Naive B cell (primary cell): ENCODE results near the gene SMPD4. TPM values are rescaled to one million over a fixed set of nuclear protein-coding genes. Genes with fewer than 3 reads are reported as not detected.
A peak's percentile ranks its signal among the peaks of the same experiment; 100 is the strongest.
"Not testable (repeated sequence)": the region's sequence is repeated elsewhere in the genome, so short reads cannot be mapped to it uniquely, and the experiment has no call there.

Experiments used
- ATAC-seq, 2 donors: fragments of 150-1000 bp; cut with Tn5 transposase; 2 replicates each; pipeline ENCODE4 v1.10.0; 2021; ENCODE audit warnings: low read depth in 2 of 2, mild to moderate bottlenecking in 2 of 2, moderate library complexity in 2 of 2
- DNase-seq: peaks from one replicate; pipeline ENCODE4 v3.0.0; 2022
- H3K27ac Mint-ChIP-seq, 6 donors: one replicate each; pipeline ENCODE4 v1.8.0; 2020 to 2022; ENCODE audit warnings: mild to moderate bottlenecking in 6 of 6, mixed read lengths in 6 of 6, moderate library complexity in 5 of 6, inconsistent platforms in 2 of 6
- H3K27me3 Mint-ChIP-seq, 3 donors: one replicate each; pipeline ENCODE4 v1.8.0; 2021 to 2022; ENCODE audit warnings: mixed read lengths in 3 of 3, mild to moderate bottlenecking in 1 of 3
- H3K36me3 Mint-ChIP-seq, 2 donors: one replicate each; pipeline ENCODE4 v1.8.0; 2020 to 2022; ENCODE audit warnings: mixed read lengths in 2 of 2, inconsistent platforms in 1 of 2, mild to moderate bottlenecking in 1 of 2
- H3K4me1 Mint-ChIP-seq, 3 donors: one replicate each; pipeline ENCODE4 v1.8.0; 2020 to 2022; ENCODE audit warnings: mixed read lengths in 3 of 3, inconsistent platforms in 1 of 3, mild to moderate bottlenecking in 1 of 3, moderate library complexity in 1 of 3
- H3K4me3 Mint-ChIP-seq, 8 donors: one replicate each; pipeline ENCODE4 v1.8.0; 2020 to 2022; ENCODE audit warnings: mild to moderate bottlenecking in 8 of 8, mixed read lengths in 8 of 8, moderate library complexity in 8 of 8, inconsistent platforms in 2 of 8
- H3K9me3 Mint-ChIP-seq, 7 donors: one replicate each; pipeline ENCODE4 v1.8.0; 2020 to 2022; ENCODE audit warnings: mixed read lengths in 7 of 7, mild to moderate bottlenecking in 5 of 7, inconsistent platforms in 2 of 7, moderate library complexity in 1 of 7
- polyA plus RNA-seq, 6 donors: library from polyadenylated mRNA; unstranded; fragments of 300-500 nt; fragmentation: Illumina TruSeq; gene quantifications; one replicate each; pipeline ENCODE4 v1.2.3, GENCODE V29; 2021; ENCODE audit warnings: low read depth in 6 of 6

The SMPD4 gene
- polyA plus RNA-seq, 6 donors from 2014 or later, result 20.2 to 41.4 (median 27.7) TPM

DNA sequence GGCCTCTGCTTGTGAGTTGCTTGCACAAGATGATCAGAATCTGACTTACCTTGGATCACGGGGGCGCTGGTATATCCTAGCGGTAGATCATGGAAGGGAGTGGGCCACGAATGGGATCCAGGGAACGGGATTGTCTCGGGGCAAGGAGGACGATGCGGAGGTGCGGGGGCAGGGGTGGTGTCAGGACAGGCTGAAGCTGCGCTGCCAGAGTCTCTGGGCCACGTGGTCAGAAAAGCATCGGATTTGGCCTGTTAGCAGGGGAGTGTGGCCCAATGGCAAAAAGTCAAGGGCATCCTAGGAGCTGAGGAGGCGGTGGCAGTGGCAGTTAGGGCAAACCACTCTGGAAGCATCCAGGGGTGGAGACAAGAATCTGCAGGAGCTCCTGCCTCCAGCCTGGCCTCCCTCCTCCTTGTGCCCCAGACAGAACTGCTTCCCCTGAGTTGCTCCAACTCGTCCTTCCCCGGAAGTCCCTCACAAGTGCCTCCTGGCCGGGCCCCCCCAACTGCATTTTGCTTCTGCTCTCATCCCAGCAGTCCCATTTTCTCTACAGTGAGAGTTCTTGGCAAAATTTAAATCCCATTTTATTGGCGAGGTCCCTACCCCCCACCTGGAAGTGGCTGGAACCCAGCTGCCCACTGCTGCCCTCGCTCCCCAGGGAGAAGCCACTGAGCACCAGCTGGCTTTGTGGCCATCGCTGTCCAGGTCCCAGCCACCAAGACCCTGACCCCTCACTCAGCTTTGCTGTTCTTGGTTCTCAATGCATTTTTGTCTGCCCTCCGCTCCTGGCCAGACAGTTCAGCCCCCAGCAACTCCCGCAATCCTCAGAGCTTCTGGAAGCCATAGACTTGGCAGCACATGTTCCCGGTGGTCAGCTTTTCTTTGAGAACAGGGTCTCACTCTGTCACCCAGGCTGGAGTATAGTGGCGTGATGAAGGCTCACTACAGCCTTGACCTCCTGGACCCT lies 30.9 kb downstream of the SMPD4 start:
- Mint-ChIP-seq H3K27ac (peak overlapping the region in 3 of 6 donors; percentile 49 to 92 (median 82)), H3K4me1 (peaks cover 0 to 4% (median 0%) of the 10 kb centered on the region in 3 donors), H3K4me3 (no peak overlapping the region), H3K9me3 (no peaks in the 10 kb centered on the region), H3K27me3 (peaks cover 6 to 10% (median 9%) of the 10 kb centered on the region in 3 donors), H3K36me3 (peaks cover 0 to 6% of the 10 kb centered on the region in 2 donors)
- no peak for ATAC-seq
- DNase-seq, result no peak

DNA sequence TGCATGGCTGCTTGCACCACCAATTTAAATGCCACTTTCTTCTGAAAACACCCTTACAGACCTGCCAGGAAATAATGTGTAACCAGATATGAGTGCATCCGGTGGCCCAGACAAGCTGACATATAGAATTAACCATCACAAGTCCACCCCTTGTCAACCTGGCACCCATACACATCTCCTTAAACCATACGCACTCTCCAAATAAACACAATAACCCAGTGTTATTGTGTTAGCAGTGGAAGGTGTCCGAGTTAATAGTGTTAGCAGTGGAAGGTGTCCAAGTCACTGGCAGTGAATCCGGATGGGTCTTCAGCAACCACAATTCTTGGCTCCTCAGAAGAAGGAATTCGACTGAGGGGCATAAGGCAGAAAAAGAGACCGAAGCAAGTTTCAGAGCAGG lies 32.9 kb downstream of the SMPD4 start:
- H3K9me3 Mint-ChIP-seq, ATAC-seq, H3K4me3 Mint-ChIP-seq, H3K4me1 Mint-ChIP-seq, DNase-seq, H3K36me3 Mint-ChIP-seq: not testable (repeated sequence)
- Mint-ChIP-seq H3K27ac (peak overlapping the region in 1 of 6 donors; percentile 49), H3K27me3 (peaks cover 6 to 23% (median 13%) of the 10 kb centered on the region in 3 donors)

DNA sequence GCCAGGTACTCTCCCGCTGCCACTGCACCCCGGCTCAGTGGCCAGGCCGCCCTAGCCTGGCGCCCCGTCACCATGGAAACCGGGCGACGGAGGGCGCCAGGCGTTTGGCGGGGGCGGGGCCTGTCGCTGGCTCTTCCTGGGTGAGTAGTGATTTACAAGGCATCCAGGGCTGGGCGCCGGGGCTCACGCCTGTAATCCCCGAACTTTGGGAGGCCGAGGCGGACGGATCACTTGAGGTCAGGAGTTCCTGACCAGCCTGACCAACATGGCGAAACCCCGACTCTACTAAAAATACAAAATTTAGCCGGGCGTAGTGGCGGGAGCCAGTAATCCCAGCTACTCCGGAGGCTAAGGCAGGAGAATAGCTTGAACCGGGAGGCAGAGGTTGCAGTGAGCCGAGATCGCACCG lies 36.4 kb downstream of the SMPD4 start, which contains the start of gene CCDC74B:
Gene CCDC74B, minus strand, starts transcription at position 107 of the 409 bp plus-strand sequence. CDS start 116 bp downstream, outside the sequence.
- Mint-ChIP-seq H3K27me3 (peaks cover 6 to 31% (median 22%) of the 10 kb centered on the region in 3 donors), H3K4me3 (peak within 1 kb of the TSS; percentile 80 to 87 (median 84)), H3K4me1 (peaks cover 4 to 14% (median 12%) of the 10 kb centered on the region in 3 donors), H3K27ac (peak within 1 kb of the TSS in 4 of 6 donors; percentile 1 to 85 (median 66))
- ATAC-seq (peak; percentile 90 to 92), DNase-seq (peak; percentile 60)
- not testable (repeated sequence) for H3K36me3 Mint-ChIP-seq, H3K9me3 Mint-ChIP-seq

DNA sequence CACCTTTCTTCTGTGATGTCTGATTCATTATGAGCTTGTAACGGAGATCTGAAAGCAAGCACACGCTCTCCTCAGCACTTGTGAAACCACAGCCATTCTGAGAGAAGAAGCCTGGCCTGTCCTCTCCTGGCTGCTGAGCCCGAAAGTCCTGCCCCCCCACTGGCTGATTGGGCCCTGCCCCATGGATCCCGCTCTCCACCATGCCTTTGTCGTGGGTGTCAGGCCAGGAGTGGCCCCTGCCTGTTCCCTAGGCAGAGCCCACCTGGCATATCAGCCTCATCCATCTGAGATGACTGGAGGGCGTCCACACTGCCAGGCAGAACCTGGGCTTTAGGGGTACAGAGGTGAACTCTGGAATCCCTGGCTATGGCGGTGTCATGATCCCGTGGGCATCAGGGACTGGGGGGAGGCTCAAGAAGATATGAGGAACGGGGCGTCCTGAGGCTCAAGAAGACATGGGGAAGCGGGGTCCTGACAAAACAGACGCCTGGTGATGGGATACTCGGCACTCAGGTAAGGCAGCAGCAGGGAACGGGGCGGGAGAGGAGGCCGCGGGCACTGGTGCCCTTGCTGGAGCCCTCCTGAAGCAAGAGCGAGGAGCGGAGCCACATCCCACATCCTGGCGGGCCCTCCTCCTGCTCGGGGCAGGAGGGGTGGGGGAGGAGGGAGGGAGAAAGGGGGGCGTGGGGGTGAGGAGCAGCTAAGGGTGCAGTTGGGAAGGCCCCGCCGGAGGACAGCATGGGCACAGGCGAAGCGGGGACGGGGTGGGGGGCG lies 37.9 kb downstream of the SMPD4 start:
- peaks cover 4 to 14% (median 12%) of the 10 kb centered on the region in 3 donors for H3K4me1 Mint-ChIP-seq
- H3K27ac Mint-ChIP-seq, result peak overlapping the region in 1 of 6 donors; percentile 74
- not testable (repeated sequence) for ATAC-seq, H3K9me3 Mint-ChIP-seq, DNase-seq, H3K36me3 Mint-ChIP-seq
- peaks cover 6 to 31% (median 22%) of the 10 kb centered on the region in 3 donors for H3K27me3 Mint-ChIP-seq
- H3K4me3 Mint-ChIP-seq, result peak overlapping the region; percentile 64 to 86 (median 76)

DNA sequence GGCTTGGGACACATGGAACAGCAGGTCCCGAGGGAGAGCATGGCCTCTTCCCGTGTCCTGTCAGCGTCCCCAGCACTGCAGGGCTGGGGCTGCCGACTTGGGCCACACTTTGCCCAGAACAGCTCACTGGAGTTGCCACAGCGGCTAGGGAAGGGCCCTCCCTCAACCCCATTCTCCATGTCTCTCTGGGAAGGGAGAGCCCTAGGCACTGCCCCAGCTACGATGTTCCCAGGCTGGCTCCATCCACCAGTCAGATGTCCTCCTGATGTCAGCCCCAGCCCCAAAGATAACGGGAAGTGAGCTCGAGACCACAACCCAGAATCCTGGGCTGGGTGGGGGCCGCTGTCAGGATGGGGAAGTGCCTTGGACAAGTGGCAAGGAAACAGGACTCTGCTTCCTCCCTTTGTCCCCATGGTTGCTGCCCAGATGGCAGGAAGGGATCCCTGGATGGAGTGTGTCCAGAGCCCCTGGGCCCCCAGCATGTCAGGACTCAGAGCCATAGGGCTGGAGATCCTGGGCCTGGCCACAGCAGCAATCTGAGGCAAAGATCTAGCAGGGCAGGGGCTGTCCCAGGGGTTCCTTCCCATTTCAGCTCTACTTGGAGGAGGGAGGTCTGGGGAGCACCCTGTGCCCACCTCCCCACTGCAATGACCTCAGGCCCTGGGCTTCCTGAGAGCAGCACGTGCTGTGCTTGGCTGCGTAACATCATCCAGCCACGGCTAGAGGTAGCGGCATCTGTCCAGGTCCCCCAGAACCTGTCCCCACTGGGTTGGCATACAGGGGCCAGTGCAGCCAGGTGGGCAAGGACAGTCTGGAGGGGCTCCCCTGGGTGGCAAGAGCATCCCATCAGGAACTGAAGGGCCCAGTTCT lies 38.8 kb downstream of the SMPD4 start:
- H3K36me3 Mint-ChIP-seq, result not testable (repeated sequence)

DNA sequence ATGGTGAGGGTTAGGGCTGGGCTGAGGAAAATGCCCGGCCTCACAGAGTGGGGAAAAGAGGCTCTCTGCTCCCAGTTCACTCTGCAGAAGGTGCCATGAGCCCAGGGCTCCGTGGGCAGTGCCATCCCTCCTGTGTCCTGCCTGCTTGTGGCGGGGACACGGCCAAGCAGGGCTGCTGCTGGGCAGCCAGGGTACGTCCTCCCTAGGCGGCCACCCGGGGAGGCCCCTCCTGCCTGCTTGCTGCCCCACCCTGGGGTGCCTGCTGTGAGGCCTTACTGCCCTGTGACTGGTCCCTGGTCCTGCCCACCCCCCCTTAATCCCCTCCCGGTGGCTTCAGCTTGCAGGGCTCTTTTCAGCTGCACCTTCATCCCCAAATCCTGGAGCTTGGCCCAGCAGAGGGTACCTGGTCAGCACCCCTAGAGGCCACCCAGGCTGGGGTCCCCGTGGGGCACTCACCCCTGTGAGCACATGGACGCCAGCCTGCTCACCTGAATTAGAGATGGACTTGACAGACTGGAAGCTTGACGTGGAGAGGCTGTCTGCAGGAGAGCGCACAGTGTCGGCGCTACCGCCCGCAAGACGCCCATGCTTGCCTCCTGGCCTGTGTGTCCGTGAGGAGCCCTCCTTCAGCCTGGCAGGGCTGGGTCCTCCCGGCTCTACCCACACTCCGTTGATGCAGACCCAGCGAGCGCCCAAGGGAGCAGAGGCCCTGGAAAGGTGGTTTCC lies 39.6 kb downstream of the SMPD4 start:
- not testable (repeated sequence) for H3K27ac Mint-ChIP-seq, DNase-seq, H3K9me3 Mint-ChIP-seq, H3K36me3 Mint-ChIP-seq, H3K4me3 Mint-ChIP-seq, ATAC-seq
- Mint-ChIP-seq H3K4me1 (peaks cover 4 to 14% (median 12%) of the 10 kb centered on the region in 3 donors), H3K27me3 (peaks cover 6 to 31% (median 22%) of the 10 kb centered on the region in 3 donors)

More for the DNA sequence above, 38.8 kb downstream of the SMPD4 start:
- Mint-ChIP-seq H3K4me3 (peak overlapping the region in 6 of 8 donors; percentile 9 to 81 (median 65)), H3K4me1 (peaks cover 4 to 14% (median 12%) of the 10 kb centered on the region in 3 donors), H3K27me3 (peaks cover 6 to 31% (median 22%) of the 10 kb centered on the region in 3 donors)
- ATAC-seq, H3K9me3 Mint-ChIP-seq, H3K27ac Mint-ChIP-seq, DNase-seq: not testable (repeated sequence)

DNA sequence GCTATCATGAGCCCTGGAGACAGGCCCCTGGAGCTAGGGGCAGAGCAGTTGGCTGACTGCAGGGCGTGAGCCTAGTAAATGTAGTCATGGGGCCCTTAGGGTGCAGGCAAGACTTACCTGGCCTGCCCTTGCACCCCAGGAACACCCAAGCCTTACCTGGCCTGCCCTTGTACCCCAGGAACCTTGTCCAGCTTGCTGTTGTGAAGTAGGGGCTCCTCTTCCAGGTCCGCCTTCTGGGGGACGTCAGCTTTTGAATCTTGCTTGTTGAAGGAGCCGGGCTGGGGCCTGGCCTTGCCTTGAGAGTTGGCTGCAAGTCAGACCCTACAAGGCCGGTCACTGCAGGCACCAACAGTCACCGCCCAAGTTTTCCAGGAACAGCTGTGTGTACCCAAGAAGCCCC lies 40.4 kb downstream of the SMPD4 start:
- not testable (repeated sequence) for ATAC-seq, H3K36me3 Mint-ChIP-seq, H3K4me3 Mint-ChIP-seq, DNase-seq, H3K9me3 Mint-ChIP-seq, H3K27ac Mint-ChIP-seq
- Mint-ChIP-seq H3K27me3 (peaks cover 2 to 25% (median 15%) of the 10 kb centered on the region in 3 donors), H3K4me1 (peaks cover 4 to 14% (median 12%) of the 10 kb centered on the region in 3 donors)

DNA sequence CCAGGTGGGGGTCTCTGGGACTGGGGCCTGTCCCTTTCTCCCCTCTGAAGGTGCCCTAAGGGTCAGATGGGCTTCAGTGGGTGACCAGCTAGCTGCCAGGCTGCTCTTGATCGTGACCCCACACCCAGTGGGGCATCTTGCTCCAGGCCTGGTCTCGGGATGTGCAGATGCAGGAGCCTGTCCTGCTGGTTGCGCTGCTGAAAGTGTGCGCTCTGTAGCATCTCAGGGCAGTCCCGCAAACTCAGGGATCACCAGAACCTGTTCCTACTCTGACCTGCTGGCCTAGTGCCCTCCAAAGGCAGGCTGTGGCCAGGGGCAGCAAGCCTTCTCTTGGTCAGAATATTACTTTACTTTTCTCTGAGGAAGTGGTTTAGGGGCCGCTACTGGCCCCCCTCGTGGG lies 40.9 kb downstream of the SMPD4 start:
- DNase-seq, H3K27ac Mint-ChIP-seq, H3K36me3 Mint-ChIP-seq, H3K4me3 Mint-ChIP-seq, ATAC-seq, H3K9me3 Mint-ChIP-seq: not testable (repeated sequence)
- Mint-ChIP-seq H3K27me3 (peaks cover 0 to 22% (median 12%) of the 10 kb centered on the region in 3 donors), H3K4me1 (peaks cover 4 to 14% (median 12%) of the 10 kb centered on the region in 3 donors)

DNA sequence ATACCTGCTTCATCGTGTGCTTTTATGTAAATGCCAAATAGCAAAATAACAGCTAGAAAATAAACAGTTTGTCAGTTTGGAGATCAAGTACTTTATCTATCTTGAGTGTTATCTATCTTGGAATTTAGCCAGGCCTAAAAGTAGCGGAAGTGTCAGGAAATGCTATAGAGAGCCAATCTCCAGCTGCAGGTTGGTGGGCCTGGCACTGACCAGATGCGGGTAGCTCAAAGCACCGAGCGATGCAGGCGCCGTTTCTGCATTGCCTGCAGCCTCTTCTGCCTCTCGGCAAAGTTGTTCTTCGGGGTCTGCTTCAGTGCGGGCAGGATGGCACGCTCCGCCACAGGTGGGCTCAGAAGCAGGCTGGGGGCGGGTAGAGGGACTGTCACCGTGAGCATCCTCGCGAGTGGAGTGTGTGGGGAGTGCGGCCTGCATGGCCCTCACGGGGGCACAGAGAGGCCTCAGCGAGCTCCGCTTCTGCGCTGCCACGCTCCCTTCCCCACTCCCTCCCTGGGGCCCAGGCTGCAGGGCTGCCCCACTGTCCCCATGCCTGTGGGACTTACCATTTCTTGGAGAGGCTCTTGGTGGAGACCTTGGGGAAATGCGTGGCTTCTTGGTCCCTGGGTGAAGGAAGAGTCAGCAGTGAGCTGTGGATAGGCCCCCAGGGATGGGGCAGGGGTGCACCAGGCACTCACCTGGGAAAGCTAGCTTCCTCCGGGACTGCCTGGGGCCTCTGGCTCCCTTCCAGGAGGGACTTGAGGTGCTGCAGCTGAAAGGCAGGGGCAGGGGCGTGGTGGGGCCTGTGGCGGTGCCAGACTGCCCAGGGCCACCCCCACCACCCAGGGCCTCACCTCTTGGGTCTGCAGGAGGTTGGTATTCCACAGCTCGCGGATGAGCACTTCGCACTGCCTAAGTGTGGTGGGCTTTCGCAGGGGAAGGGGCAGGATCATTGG lies 41.8 kb downstream of the SMPD4 start:
- not testable (repeated sequence) for H3K9me3 Mint-ChIP-seq, DNase-seq, H3K36me3 Mint-ChIP-seq, H3K4me3 Mint-ChIP-seq, H3K27ac Mint-ChIP-seq, ATAC-seq
- peaks cover 0 to 17% (median 12%) of the 10 kb centered on the region in 3 donors for H3K27me3 Mint-ChIP-seq
- H3K4me1 Mint-ChIP-seq, result peaks cover 4 to 12% (median 11%) of the 10 kb centered on the region in 3 donors

DNA sequence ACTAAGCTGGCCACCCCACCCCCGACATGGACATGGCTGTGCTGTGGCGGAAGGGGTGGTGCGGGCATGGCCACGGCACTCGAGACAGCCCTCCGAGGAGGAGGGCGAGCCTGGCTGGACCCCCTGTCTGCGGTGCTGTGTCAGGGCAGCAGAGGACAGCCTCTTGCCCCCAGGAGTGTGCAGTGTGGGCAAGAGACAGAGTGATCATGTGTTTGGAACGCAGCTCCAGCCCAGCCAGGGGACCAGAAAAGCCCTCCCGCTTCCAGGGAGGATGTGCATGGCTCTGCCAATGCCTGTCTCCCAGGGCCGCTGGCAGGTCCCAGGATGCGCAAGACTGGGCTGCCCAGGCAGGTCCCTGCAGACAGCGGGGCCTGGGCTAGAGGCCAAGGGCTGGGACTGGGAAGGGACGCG lies 42.6 kb downstream of the SMPD4 start:
- DNase-seq, H3K4me1 Mint-ChIP-seq, H3K36me3 Mint-ChIP-seq, ATAC-seq, H3K4me3 Mint-ChIP-seq, H3K27ac Mint-ChIP-seq, H3K9me3 Mint-ChIP-seq: not testable (repeated sequence)
- H3K27me3 Mint-ChIP-seq, result peaks cover 0 to 12% (median 11%) of the 10 kb centered on the region in 3 donors

DNA sequence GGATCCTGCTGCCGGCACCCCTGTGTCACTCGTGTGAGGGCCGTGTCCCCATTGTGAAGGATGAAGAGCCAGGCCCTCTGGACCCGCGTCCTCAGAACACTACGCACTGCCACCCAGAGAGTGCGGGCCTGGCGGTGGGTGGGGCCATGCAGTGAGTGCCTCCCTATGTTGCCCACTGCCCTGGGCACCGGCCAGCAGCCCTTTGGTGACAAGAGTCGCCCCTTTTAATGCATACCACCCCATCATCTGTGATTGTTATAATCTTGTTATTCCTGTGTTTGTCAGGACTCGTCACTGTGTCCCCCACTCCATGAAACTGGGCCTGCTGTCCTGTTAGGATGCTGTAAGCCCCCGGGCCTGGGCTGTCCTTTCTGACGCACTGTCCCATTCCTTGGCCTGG lies 43.1 kb downstream of the SMPD4 start:
- not testable (repeated sequence) for ATAC-seq, H3K4me3 Mint-ChIP-seq, H3K27ac Mint-ChIP-seq, H3K27me3 Mint-ChIP-seq, H3K9me3 Mint-ChIP-seq, H3K36me3 Mint-ChIP-seq, DNase-seq, H3K4me1 Mint-ChIP-seq
